Keratinocyte (primary cell): Measurements from ENCODE around the gene RFTN1.

Source experiments
- EZH2 ChIP-seq: IDR thresholded peaks from one replicate; pipeline ENCODE4 v1.6.1; 2012; ENCODE audit warnings: inconsistent platforms, mild to moderate bottlenecking, low read length, moderate library complexity
- TF ChIP-seq, protein P1 (sequence below), 3 experiments: IDR thresholded peaks in 1 of 3; conservative IDR thresholded peaks in 1 of 3; optimal IDR thresholded peaks in 1 of 3; 2 replicates in 2 of 3; 3 replicates in 1 of 3; pipeline versions ENCODE3 to v1.5.1; 2011; ENCODE audit warnings: low read length in 3 of 3, mild to moderate bottlenecking in 3 of 3, moderate library complexity in 2 of 3, control low read depth in 1 of 3, inconsistent platforms in 1 of 3; ENCODE audit not compliant: insufficient read depth in 2 of 3; ENCODE audit errors: extremely low read depth in 1 of 3

DNA sequence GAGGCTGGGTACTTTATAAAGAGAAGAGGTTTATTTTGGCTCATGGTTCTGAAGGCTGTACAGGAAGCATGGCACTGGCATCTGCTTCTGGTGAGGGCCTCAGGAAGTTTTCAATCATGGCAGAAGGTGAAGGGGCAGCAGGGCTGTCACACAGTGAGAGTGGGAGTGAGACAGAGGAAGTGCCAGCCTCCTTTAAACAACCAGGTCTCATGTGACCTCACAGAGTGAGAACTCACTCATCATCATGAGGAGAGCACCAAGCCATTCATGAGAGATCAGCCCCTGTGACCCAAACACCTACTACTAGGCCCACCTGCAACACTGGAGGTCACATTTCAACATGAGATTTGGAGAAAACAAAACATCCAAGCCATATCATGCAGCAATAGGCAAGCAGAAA lies 9.3 kb upstream of the RFTN1 start:
- TF ChIP-seq, protein P1, sequence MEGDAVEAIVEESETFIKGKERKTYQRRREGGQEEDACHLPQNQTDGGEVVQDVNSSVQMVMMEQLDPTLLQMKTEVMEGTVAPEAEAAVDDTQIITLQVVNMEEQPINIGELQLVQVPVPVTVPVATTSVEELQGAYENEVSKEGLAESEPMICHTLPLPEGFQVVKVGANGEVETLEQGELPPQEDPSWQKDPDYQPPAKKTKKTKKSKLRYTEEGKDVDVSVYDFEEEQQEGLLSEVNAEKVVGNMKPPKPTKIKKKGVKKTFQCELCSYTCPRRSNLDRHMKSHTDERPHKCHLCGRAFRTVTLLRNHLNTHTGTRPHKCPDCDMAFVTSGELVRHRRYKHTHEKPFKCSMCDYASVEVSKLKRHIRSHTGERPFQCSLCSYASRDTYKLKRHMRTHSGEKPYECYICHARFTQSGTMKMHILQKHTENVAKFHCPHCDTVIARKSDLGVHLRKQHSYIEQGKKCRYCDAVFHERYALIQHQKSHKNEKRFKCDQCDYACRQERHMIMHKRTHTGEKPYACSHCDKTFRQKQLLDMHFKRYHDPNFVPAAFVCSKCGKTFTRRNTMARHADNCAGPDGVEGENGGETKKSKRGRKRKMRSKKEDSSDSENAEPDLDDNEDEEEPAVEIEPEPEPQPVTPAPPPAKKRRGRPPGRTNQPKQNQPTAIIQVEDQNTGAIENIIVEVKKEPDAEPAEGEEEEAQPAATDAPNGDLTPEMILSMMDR (optimal IDR thresholded peaks at IDR 0.05 in 1 of 3, IDR thresholded peaks at IDR 0.05 in 1 of 3, conservative IDR thresholded peaks at IDR 0.05 in 1 of 3; ENCODE audit: extremely low read depth in 1 of 3, insufficient read depth in 2 of 3, low read length in 3 of 3), result no peak
- TF ChIP-seq EZH2, result no peak
